GM19372 (cell line): ENCODE measurements around the gene ATG10.
"Not testable (repeated sequence)": the region's sequence is repeated elsewhere in the genome, so short reads cannot be mapped to it uniquely, and the experiment has no call there.

Experiments
- ATAC-seq: cut with Tn5 transposase; IDR thresholded peaks from one replicate; pipeline ENCODE4 v1.9.1; 2021; ENCODE audit warnings: mild to moderate bottlenecking, low read depth, moderate library complexity; ENCODE audit not compliant: unreplicated experiment

The ATG10 gene

GRCh38 chr5:81971712-81972491, at the start of gene ATG10:
TSS of gene ATG10 (plus strand) at chr5:81972023. CDS start at chr5:81987571, 15,548 bp downstream.
- ATAC-seq, result peak; percentile 93

- ATAC-seq, result no peak
Measured at GRCh38 chr5:81922854-81923279, 49.0 kb upstream of the ATG10 start.

GRCh38 chr5:81924442-81924841, 47.4 kb upstream of the ATG10 start:
- no peak for ATAC-seq

- no peak for ATAC-seq
Measured at GRCh38 chr5:81925009-81925408, 46.8 kb upstream of the ATG10 start.

- ATAC-seq, result no peak
Measured at GRCh38 chr5:81925981-81926380, 45.8 kb upstream of the ATG10 start.

- ATAC-seq, result no peak
Measured at GRCh38 chr5:81936066-81936465, 35.8 kb upstream of the ATG10 start.

GRCh38 chr5:81936750-81937149, 35.1 kb upstream of the ATG10 start:
- no peak for ATAC-seq

GRCh38 chr5:81942746-81943145, 29.1 kb upstream of the ATG10 start:
- no peak for ATAC-seq

GRCh38 chr5:81948349-81948748, 23.5 kb upstream of the ATG10 start:
- ATAC-seq, result no peak

- no peak for ATAC-seq
Measured at GRCh38 chr5:81949462-81949861, 22.4 kb upstream of the ATG10 start.

- ATAC-seq, result no peak
Measured at GRCh38 chr5:81950996-81951395, 20.8 kb upstream of the ATG10 start.

- not testable (repeated sequence) for ATAC-seq
Measured at GRCh38 chr5:81954796-81955195, 17.0 kb upstream of the ATG10 start.

GRCh38 chr5:81958129-81958528, 13.7 kb upstream of the ATG10 start:
- ATAC-seq, result not testable (repeated sequence)

GRCh38 chr5:81961651-81962440, 10.0 kb upstream of the ATG10 start:
- no peak for ATAC-seq

- no peak for ATAC-seq
Measured at GRCh38 chr5:81963544-81963943, 8.3 kb upstream of the ATG10 start.

- no peak for ATAC-seq
Measured at GRCh38 chr5:81965524-81965923, 6.3 kb upstream of the ATG10 start.

GRCh38 chr5:81969226-81969625, 2.6 kb upstream of the ATG10 start:
- no peak for ATAC-seq

GRCh38 chr5:81969912-81970311, 1.9 kb upstream of the ATG10 start:
- no peak for ATAC-seq

GRCh38 chr5:81971111-81971711, 612 bp upstream of the ATG10 start:
- ATAC-seq, result no peak

- peak; percentile 38 for ATAC-seq
Measured at GRCh38 chr5:81972492-81972783, 615 bp downstream of the ATG10 start.

GRCh38 chr5:81980160-81980559, 8.3 kb downstream of the ATG10 start:
- ATAC-seq, result no peak
